BE2C (cell line): ENCODE results near the gene ADGRG6.

Experiments
- DNase-seq: peaks from one replicate; pipeline ENCODE4 v3.0.0-alpha.2; 2020
- H3K27me3 ChIP-seq: fragments of 250-450 bp; sonication (Bioruptor Pico); 2 replicates; pipeline ENCODE4 v1.5.1; 2020; ENCODE audit warnings: mild to moderate bottlenecking
- H3K36me3 ChIP-seq: fragments of 250-450 bp; sonication (Bioruptor Pico); 2 replicates; pipeline ENCODE4 v1.5.1; 2020; ENCODE audit warnings: mild to moderate bottlenecking
- H3K4me1 ChIP-seq: fragments of 250-450 bp; sonication (Bioruptor Pico); 2 replicates; pipeline ENCODE4 v1.5.1; 2020
- H3K4me3 ChIP-seq: 2 replicates; pipeline ENCODE4 v1.5.1; 2011; ENCODE audit warnings: low read depth, low read length
- H3K9me3 ChIP-seq: fragments of 250-450 bp; sonication (Bioruptor Pico); 2 replicates; pipeline ENCODE4 v1.5.1; 2020
- TF ChIP-seq, protein P1 (sequence below): IDR thresholded peaks from 2 replicates; pipeline ENCODE4 v1.5.1; 2012; ENCODE audit warnings: mild to moderate bottlenecking, low read depth, low read length

Gene ADGRG6

DNA sequence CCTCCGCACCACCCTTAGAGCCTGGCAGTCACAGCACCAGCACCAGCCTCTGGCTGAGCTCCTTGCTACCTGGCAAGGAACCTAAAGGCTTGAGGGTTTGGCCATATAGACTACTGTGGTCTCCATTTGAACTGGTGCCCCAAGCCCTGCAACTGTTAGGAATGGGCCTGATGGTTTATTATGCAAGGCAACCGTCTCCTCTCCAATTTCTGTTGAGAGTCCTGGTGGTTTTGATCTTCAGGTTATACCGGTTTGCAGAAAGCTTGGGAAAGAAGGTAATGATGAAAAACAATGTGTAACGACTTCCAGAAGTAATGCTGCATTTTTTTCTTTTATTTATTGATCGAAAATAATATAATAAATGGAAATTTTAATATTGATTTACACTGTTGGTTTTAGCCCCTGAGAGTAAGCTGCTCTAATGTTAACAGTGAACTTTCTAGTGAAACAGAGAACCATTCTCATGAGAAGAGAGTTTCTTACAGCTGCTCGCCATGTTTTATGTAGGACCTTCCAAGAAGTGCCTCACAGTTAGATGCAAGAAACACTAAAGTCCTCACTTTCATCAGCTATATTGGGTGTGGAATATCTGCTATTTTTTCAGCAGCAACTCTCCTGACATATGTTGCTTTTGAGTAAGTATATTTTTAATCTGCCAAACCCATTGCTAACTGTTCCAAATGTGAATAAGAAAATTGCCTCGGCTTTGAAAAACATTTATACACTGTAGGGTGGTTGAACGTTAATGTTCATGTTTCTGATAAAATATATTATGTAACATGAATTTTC lies 112.8 kb downstream of the ADGRG6 start:
- H3K4me3 ChIP-seq = no peak overlapping the region
- H3K9me3 ChIP-seq = no peaks in the 10 kb centered on the region
- no peak for DNase-seq
- TF ChIP-seq, protein P1, sequence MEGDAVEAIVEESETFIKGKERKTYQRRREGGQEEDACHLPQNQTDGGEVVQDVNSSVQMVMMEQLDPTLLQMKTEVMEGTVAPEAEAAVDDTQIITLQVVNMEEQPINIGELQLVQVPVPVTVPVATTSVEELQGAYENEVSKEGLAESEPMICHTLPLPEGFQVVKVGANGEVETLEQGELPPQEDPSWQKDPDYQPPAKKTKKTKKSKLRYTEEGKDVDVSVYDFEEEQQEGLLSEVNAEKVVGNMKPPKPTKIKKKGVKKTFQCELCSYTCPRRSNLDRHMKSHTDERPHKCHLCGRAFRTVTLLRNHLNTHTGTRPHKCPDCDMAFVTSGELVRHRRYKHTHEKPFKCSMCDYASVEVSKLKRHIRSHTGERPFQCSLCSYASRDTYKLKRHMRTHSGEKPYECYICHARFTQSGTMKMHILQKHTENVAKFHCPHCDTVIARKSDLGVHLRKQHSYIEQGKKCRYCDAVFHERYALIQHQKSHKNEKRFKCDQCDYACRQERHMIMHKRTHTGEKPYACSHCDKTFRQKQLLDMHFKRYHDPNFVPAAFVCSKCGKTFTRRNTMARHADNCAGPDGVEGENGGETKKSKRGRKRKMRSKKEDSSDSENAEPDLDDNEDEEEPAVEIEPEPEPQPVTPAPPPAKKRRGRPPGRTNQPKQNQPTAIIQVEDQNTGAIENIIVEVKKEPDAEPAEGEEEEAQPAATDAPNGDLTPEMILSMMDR = no peak
- H3K4me1 ChIP-seq = no peaks in the 10 kb centered on the region
- H3K27me3 ChIP-seq = no peaks in the 10 kb centered on the region
- no peaks in the 10 kb centered on the region for H3K36me3 ChIP-seq

DNA sequence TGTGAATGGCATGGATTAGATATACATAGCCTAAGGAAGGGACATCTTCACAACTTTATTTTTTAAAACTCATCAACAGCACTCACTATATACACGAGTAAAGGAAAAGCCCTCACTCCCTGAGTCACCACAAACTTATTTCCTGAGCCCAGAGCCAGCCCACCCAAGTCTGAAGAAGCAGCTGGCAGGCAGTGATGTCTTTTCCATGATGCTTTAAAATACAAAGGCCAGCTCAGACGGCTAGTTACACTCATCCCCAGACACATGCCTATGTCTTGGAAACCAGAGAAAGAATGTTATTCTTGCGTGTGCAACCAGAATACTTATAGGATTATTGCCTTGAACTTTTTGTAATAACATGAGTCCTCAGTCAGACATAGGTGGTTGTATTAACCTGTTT lies 114.4 kb downstream of the ADGRG6 start:
- no peaks in the 10 kb centered on the region for H3K27me3 ChIP-seq
- no peaks in the 10 kb centered on the region for H3K9me3 ChIP-seq
- no peak overlapping the region for H3K4me3 ChIP-seq
- no peaks in the 10 kb centered on the region for H3K36me3 ChIP-seq
- no peaks in the 10 kb centered on the region for H3K4me1 ChIP-seq
- DNase-seq = no peak
- TF ChIP-seq, protein P1 = no peak

DNA sequence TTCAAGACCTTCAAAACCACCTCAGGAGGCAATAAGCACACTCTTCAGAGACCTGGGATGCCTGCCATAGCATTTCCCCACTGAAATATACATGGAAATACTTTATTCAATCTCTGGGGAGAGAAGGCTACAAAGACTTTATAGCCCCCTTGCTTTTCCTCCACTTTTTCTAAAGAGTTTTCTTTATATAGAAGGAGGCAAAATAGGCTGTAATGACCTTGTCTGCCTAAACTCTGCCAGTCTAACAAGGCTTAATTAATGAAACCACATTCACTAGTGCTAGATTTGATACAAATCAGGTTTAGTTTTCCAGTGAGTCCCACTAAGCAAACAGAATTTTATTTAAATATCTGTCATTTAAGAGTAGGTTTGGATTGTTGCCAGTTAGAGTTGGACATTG lies 114.9 kb downstream of the ADGRG6 start:
- Histone ChIP-seq H3K27me3 (no peaks in the 10 kb centered on the region), H3K36me3 (no peaks in the 10 kb centered on the region), H3K4me1 (no peaks in the 10 kb centered on the region), H3K4me3 (no peak overlapping the region), H3K9me3 (no peaks in the 10 kb centered on the region)
- no peak for DNase-seq
- TF ChIP-seq, protein P1 = no peak

DNA sequence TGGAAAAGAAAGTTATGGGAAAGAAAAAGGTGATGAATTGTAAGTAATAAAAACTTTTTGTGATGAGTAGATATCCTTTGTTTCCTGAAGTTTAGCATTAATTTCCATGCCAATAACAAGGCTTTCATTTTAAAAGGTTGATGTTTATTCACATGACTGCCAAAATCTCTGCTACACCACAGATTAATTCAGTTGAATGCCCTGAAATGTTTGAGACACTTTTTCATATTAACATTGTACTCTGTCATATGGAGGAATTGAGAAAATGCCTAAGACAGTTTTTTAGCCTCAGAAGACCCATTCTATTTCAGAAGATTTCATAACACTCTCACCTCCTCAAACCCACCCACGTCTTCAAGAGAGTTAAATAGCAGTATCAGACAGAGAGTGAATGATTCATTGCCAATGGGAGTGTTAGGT lies 115.5 kb downstream of the ADGRG6 start:
- no peaks in the 10 kb centered on the region for H3K9me3 ChIP-seq
- TF ChIP-seq, protein P1 = no peak
- no peak overlapping the region for H3K4me3 ChIP-seq
- H3K36me3 ChIP-seq = no peaks in the 10 kb centered on the region
- no peaks in the 10 kb centered on the region for H3K27me3 ChIP-seq
- H3K4me1 ChIP-seq = no peaks in the 10 kb centered on the region
- no peak for DNase-seq

DNA sequence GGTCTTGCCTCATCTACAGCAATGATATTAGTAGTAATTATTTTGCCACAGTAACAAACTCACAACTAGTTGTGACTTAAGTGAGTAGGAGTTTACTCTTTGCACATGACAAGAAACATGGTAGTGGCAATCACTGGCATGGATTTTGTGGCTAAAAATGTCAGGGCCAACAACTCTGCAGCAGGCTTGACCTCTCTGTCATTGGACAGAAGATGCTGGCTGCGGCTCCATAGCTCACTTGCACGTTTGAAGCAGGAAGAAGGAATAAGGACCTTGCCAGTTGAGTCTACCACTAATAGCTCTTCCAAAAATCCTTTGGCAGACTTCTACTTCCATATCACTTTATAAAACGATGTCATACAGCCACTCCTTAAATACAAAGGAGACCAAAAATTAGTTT lies 117.3 kb downstream of the ADGRG6 start:
- TF ChIP-seq, protein P1 = no peak
- no peak overlapping the region for H3K4me3 ChIP-seq

DNA sequence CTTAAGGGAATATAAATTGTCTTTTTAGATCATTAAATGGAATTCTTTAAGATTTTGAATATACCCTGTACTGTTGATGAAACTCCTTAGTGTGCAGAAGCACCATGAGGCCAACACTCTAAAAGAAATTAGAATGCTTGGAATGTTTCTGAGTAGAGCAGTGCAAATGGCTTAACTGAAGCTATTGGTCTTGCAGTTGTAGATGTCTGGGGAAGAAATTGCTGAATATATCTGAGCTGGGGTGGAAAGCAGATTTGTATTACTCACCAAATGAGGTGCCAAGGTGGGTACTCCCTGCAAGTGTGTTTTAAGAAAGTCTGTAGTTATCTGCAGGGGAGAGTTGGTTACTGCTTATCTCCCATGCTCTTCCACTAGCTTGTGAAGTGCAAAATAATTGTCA lies 119.0 kb downstream of the ADGRG6 start:
- H3K36me3 ChIP-seq = no peaks in the 10 kb centered on the region
- DNase-seq = no peak
- H3K9me3 ChIP-seq = no peaks in the 10 kb centered on the region
- no peaks in the 10 kb centered on the region for H3K4me1 ChIP-seq
- no peak overlapping the region for H3K4me3 ChIP-seq
- TF ChIP-seq, protein P1 = no peak
- no peaks in the 10 kb centered on the region for H3K27me3 ChIP-seq

More for the DNA sequence above, 117.3 kb downstream of the ADGRG6 start:
- H3K36me3 ChIP-seq = no peaks in the 10 kb centered on the region
- no peaks in the 10 kb centered on the region for H3K4me1 ChIP-seq
- H3K9me3 ChIP-seq = no peaks in the 10 kb centered on the region
- no peaks in the 10 kb centered on the region for H3K27me3 ChIP-seq
- no peak for DNase-seq
